Endodermal cell (in vitro differentiated cells): Measurements from ENCODE around the gene KRTAP10-11. TPM values are rescaled to one million over a fixed set of nuclear protein-coding genes. Genes with fewer than 3 reads are reported as not detected.
"Not testable (repeated sequence)": the region's sequence is repeated elsewhere in the genome, so short reads cannot be mapped to it uniquely, and the experiment has no call there.

Experiments
- DNase-seq: peaks from one replicate; pipeline ENCODE4 v3.0.0-alpha.2; 2017
- H3K27ac ChIP-seq: 2 replicates; pipeline ENCODE4 v1.5.1; 2013; ENCODE audit warnings: mild to moderate bottlenecking, low read depth, low read length, moderate library complexity
- H3K27me3 ChIP-seq: 2 replicates; pipeline ENCODE4 v1.6.1; 2013; ENCODE audit warnings: mild to moderate bottlenecking, low read length, moderate library complexity; ENCODE audit not compliant: insufficient read depth, control insufficient read depth, poor library complexity, severe bottlenecking
- H3K36me3 ChIP-seq: 2 replicates; pipeline ENCODE4 v1.7.0; 2013; ENCODE audit warnings: mild to moderate bottlenecking, low read length, moderate library complexity; ENCODE audit not compliant: control insufficient read depth, insufficient read depth
- H3K4me1 ChIP-seq: one replicate; pipeline ENCODE4 v1.7.0; 2013; ENCODE audit warnings: low read length; ENCODE audit not compliant: control insufficient read depth, insufficient read depth
- H3K4me3 ChIP-seq: 2 replicates; pipeline ENCODE4 v1.5.1; 2013; ENCODE audit warnings: mild to moderate bottlenecking, low read length, moderate library complexity
- H3K9ac ChIP-seq: 2 replicates; pipeline ENCODE4 v1.6.1; 2013; ENCODE audit warnings: mild to moderate bottlenecking, low read length, moderate library complexity; ENCODE audit not compliant: poor library complexity, severe bottlenecking; ENCODE audit errors: extremely low read depth
- H3K9me3 ChIP-seq: 2 replicates; pipeline ENCODE4 v1.6.1; 2013; ENCODE audit warnings: mild to moderate bottlenecking, low read length, moderate library complexity; ENCODE audit not compliant: control insufficient read depth
- H3K27ac Mint-ChIP-seq: 2 replicates; pipeline ENCODE4 v1.8.0; 2020; ENCODE audit warnings: mixed read lengths
- H3K27me3 Mint-ChIP-seq: 2 replicates; pipeline ENCODE4 v1.8.0; 2021; ENCODE audit warnings: mild to moderate bottlenecking, mixed read lengths; ENCODE audit not compliant: insufficient read depth
- H3K36me3 Mint-ChIP-seq: 2 replicates; pipeline ENCODE4 v1.8.0; 2020; ENCODE audit warnings: low read depth, mixed read lengths
- H3K4me1 Mint-ChIP-seq: 2 replicates; pipeline ENCODE4 v1.8.0; 2020; ENCODE audit warnings: mixed read lengths
- H3K4me3 Mint-ChIP-seq: 2 replicates; pipeline ENCODE4 v1.8.0; 2020; ENCODE audit warnings: mild to moderate bottlenecking, moderate library complexity, mixed read lengths
- H3K9me3 Mint-ChIP-seq: 2 replicates; pipeline ENCODE4 v1.8.0; 2020; ENCODE audit warnings: mild to moderate bottlenecking, mixed read lengths
- WGBS, 2 experiments: methylation state at CpG; one replicate each; pipeline versions ENCODE4 v1.1.5 to v1.1.7; 2013; ENCODE audit warnings: missing lambda C conversion rate in 2 of 2, mixed read lengths in 1 of 2; ENCODE audit not compliant: insufficient coverage in 1 of 2, insufficient read length in 1 of 2; 5-methylcytosine and 5-hydroxymethylcytosine counted together
- total RNA-seq, 2 donors: library from RNA; stranded (reverse); fragmentation: NEBNext Ultra II Directional in 1 of 2; extraction: Animal tissue kit (Norgen Biotek cat#: 25700) in 1 of 2; gene quantifications; 2 replicates in 1 of 2; 3 replicates in 1 of 2; pipeline ENCODE4 v1.2.1, GENCODE V29; 2021
- TF ChIP-seq, protein P1 (sequence below): fragments of 200-600 bp; sonication (generic); conservative IDR thresholded peaks from 2 replicates; pipeline ENCODE4 v1.5.0; 2021; ENCODE audit warnings: antibody characterized with exemption, mild to moderate bottlenecking

KRTAP10-11 gene
- total RNA-seq, 2 donors from 2014 or later = not detected

DNA sequence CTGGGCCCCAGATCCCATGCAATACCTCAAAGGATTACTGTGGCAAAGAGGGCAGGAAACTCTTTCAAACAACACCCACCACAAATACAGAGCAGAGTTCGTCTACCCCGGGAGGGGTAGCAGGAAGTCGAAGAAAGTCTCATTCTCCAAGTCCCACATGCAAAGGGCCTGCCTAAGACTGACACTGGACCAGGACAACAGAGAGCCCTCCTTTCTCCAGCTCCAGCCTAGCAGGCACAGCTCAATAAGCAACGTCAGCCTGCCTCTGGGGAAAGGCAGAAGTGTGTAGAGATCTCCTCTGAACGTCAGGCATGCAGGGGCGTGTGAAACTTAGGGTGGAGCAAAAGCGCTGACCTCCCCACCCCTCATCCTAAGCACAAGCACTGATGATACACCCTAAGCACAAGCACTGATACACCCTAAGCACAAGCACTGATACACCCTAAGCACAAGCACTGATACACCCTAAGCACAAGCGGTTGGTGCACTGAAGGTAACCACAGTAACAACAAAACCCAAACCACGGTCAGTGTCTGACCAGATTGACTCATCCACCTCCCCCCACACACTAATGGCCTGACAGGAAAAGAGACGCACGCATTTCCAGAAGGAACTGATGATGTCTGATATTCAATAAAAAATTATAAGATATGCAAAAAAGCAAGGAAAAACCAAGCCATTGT, 12.8 kb downstream of the KRTAP10-11 start:
- DNase-seq = no peak
- Histone ChIP-seq H3K27ac (no peak overlapping the region), H3K4me1 (no peaks in the 10 kb centered on the region), H3K9me3 (peaks cover 6% of the 10 kb centered on the region), H3K4me3 (no peak overlapping the region), H3K36me3 (no peaks in the 10 kb centered on the region), H3K9ac (no peak overlapping the region), H3K27me3 (no peaks in the 10 kb centered on the region)
- no peaks in the 10 kb centered on the region for H3K36me3 Mint-ChIP-seq
- H3K9me3 Mint-ChIP-seq = peaks cover 13% of the 10 kb centered on the region
- H3K4me3 Mint-ChIP-seq = no peak overlapping the region
- H3K27ac Mint-ChIP-seq = no peak overlapping the region
- WGBS, 2 experiments = 86 to 93% methylated on average over 7 to 9 of the region's 11 CpGs
- H3K27me3 Mint-ChIP-seq = no peaks in the 10 kb centered on the region
- peaks cover 10% of the 10 kb centered on the region for H3K4me1 Mint-ChIP-seq
- TF ChIP-seq, protein P1, sequence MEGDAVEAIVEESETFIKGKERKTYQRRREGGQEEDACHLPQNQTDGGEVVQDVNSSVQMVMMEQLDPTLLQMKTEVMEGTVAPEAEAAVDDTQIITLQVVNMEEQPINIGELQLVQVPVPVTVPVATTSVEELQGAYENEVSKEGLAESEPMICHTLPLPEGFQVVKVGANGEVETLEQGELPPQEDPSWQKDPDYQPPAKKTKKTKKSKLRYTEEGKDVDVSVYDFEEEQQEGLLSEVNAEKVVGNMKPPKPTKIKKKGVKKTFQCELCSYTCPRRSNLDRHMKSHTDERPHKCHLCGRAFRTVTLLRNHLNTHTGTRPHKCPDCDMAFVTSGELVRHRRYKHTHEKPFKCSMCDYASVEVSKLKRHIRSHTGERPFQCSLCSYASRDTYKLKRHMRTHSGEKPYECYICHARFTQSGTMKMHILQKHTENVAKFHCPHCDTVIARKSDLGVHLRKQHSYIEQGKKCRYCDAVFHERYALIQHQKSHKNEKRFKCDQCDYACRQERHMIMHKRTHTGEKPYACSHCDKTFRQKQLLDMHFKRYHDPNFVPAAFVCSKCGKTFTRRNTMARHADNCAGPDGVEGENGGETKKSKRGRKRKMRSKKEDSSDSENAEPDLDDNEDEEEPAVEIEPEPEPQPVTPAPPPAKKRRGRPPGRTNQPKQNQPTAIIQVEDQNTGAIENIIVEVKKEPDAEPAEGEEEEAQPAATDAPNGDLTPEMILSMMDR = no peak

DNA sequence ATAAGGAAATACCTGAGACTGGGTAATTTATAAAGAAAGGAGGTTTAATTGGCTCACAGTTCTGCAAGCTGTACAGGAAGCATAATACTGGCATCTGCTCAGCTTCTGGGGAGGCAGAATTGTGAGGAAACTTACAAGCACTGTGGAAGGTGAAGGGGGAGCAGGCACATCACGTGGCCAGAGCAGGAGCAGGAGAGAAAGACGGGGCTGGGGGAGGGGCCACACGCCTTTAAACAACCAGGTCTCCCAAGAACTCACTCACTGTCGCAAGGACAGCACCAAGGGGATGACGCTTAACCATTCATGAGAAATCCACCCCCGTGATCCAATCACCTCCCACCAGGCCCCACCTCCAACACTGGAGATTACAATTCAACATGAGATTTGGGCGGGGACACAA, 15.4 kb downstream of the KRTAP10-11 start:
- not testable (repeated sequence) for H3K9ac ChIP-seq, H3K9me3 ChIP-seq, H3K27ac ChIP-seq, H3K27me3 Mint-ChIP-seq, H3K4me3 ChIP-seq, DNase-seq, H3K36me3 ChIP-seq, H3K27me3 ChIP-seq, H3K27ac Mint-ChIP-seq, H3K4me1 ChIP-seq, H3K36me3 Mint-ChIP-seq, H3K4me3 Mint-ChIP-seq
- 44 to 65% methylated on average over 2 to 6 of the region's 7 CpGs for WGBS, 2 experiments
- H3K9me3 Mint-ChIP-seq = peaks cover 12% of the 10 kb centered on the region
- peaks cover 10% of the 10 kb centered on the region for H3K4me1 Mint-ChIP-seq

DNA sequence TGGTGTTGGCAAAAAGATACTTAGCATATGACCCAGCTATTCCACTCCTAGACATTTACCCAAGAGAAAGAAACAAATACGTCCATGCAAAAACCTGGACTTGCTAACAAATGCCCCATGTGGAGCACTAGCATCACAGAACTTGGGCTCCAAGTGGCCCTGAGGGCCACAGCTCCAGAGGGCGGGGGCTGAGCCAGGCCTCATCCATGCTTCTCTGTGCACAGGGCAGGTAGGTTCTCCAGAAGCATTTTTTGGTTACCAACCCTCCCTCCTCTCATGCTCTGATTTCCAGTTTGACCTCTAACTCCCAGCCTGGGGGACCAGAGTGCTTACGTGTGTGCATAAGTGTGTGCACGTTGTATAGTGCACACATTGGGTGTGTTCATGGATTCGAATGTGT, 18.5 kb downstream of the KRTAP10-11 start:
- Histone ChIP-seq H3K4me3 (no peak overlapping the region), H3K36me3 (no peaks in the 10 kb centered on the region), H3K4me1 (no peaks in the 10 kb centered on the region), H3K27ac (no peak overlapping the region), H3K27me3 (no peaks in the 10 kb centered on the region), H3K9ac (no peak overlapping the region), H3K9me3 (peaks cover 8% of the 10 kb centered on the region)
- DNase-seq = no peak
- Mint-ChIP-seq H3K4me1 (peaks cover 4% of the 10 kb centered on the region), H3K4me3 (no peak overlapping the region), H3K36me3 (no peaks in the 10 kb centered on the region), H3K27ac (no peak overlapping the region), H3K27me3 (peaks cover 6% of the 10 kb centered on the region), H3K9me3 (peaks cover 26% of the 10 kb centered on the region)
- WGBS, 2 experiments = 87 to 92% methylated on average over 1 to 5 of the region's 5 CpGs
- TF ChIP-seq, protein P1 = no peak
